T-helper 2 cell treated with Interferon-gamma antibody and Interleukin-4, amounts not matched to agents 5 μg/mL and 100 μg/mL, for 36 hours (primary cell): ENCODE results near the gene KLHL29.

Experiments used
- DNase-seq: peaks from one replicate; pipeline ENCODE4 v3.0.0; 2021; ENCODE audit warnings: low spot score
- H3K27ac Mint-ChIP-seq: one replicate; pipeline ENCODE4 v1.8.0; 2021; ENCODE audit warnings: mild to moderate bottlenecking, mixed read lengths
- H3K27me3 Mint-ChIP-seq: one replicate; pipeline ENCODE4 v1.8.0; 2021; ENCODE audit warnings: low read depth, mixed read lengths
- H3K36me3 Mint-ChIP-seq: one replicate; pipeline ENCODE4 v1.8.0; 2021; ENCODE audit warnings: low read depth, mixed read lengths
- H3K4me1 Mint-ChIP-seq: one replicate; pipeline ENCODE4 v1.8.0; 2021; ENCODE audit warnings: low read depth, mixed read lengths
- H3K4me3 Mint-ChIP-seq: one replicate; pipeline ENCODE4 v1.8.0; 2022; ENCODE audit warnings: mild to moderate bottlenecking, moderate library complexity, mixed read lengths
- H3K9me3 Mint-ChIP-seq: one replicate; pipeline ENCODE4 v1.8.0; 2021; ENCODE audit warnings: mixed read lengths

Gene KLHL29

GRCh38 chr2:23528690-23529089 is 143.7 kb downstream of the KLHL29 start:
- Mint-ChIP-seq H3K36me3 (peaks cover 2% of the 10 kb centered on the region), H3K27me3 (no peaks in the 10 kb centered on the region), H3K9me3 (no peaks in the 10 kb centered on the region), H3K4me3 (no peak overlapping the region), H3K27ac (no peak overlapping the region), H3K4me1 (peaks cover 28% of the 10 kb centered on the region)
- DNase-seq, result no peak

DNA sequence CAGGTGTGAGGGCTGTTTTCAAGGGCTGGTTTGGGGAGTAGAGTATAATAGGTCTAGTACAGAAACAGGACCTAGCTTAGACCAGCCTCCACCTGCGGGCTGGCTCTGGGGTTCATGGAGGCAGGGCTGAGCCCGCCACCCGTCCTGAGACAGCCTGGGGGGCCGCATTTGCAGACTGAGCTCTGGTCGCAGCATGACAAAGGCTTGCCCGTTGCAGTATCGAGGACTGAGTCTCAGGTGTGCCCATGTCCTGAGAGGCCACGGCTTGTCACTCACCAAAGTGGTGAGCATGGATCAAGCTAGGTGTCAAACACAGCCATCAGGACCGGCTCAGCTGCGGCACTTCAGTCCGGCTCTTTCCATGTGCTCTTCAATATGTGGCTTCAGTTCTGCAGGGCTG is 144.7 kb downstream of the KLHL29 start:
- no peak overlapping the region for H3K27ac Mint-ChIP-seq
- H3K36me3 Mint-ChIP-seq, result peaks cover 2% of the 10 kb centered on the region
- no peaks in the 10 kb centered on the region for H3K27me3 Mint-ChIP-seq
- no peaks in the 10 kb centered on the region for H3K9me3 Mint-ChIP-seq
- H3K4me3 Mint-ChIP-seq, result no peak overlapping the region
- peaks cover 32% of the 10 kb centered on the region for H3K4me1 Mint-ChIP-seq
- DNase-seq, result no peak

GRCh38 chr2:23530206-23530908 is 145.4 kb downstream of the KLHL29 start:
- no peaks in the 10 kb centered on the region for H3K27me3 Mint-ChIP-seq
- H3K9me3 Mint-ChIP-seq, result no peaks in the 10 kb centered on the region
- peaks cover 2% of the 10 kb centered on the region for H3K36me3 Mint-ChIP-seq

GRCh38 chr2:23530909-23531276 is 145.9 kb downstream of the KLHL29 start:
- no peak for DNase-seq
- H3K9me3 Mint-ChIP-seq, result no peaks in the 10 kb centered on the region
- peaks cover 34% of the 10 kb centered on the region for H3K4me1 Mint-ChIP-seq
- peaks cover 2% of the 10 kb centered on the region for H3K36me3 Mint-ChIP-seq
- no peak overlapping the region for H3K4me3 Mint-ChIP-seq
- no peaks in the 10 kb centered on the region for H3K27me3 Mint-ChIP-seq
- H3K27ac Mint-ChIP-seq, result no peak overlapping the region

More at GRCh38 chr2:23530206-23530908, 145.4 kb downstream of the KLHL29 start:
- Mint-ChIP-seq H3K4me3 (no peak overlapping the region), H3K27ac (no peak overlapping the region), H3K4me1 (peaks cover 32% of the 10 kb centered on the region)
- DNase-seq, result no peak

- Mint-ChIP-seq H3K4me3 (no peak overlapping the region), H3K4me1 (peaks cover 31% of the 10 kb centered on the region), H3K27ac (no peak overlapping the region), H3K9me3 (no peaks in the 10 kb centered on the region), H3K36me3 (peaks cover 2% of the 10 kb centered on the region), H3K27me3 (no peaks in the 10 kb centered on the region)
- DNase-seq, result no peak
Observed at GRCh38 chr2:23531280-23531679, 146.3 kb downstream of the KLHL29 start.

GRCh38 chr2:23531881-23532280 is 146.9 kb downstream of the KLHL29 start:
- H3K4me3 Mint-ChIP-seq, result peak overlapping the region; percentile 91
- H3K27me3 Mint-ChIP-seq, result no peaks in the 10 kb centered on the region
- no peaks in the 10 kb centered on the region for H3K9me3 Mint-ChIP-seq
- DNase-seq, result no peak
- peaks cover 2% of the 10 kb centered on the region for H3K36me3 Mint-ChIP-seq
- H3K27ac Mint-ChIP-seq, result no peak overlapping the region
- H3K4me1 Mint-ChIP-seq, result peaks cover 31% of the 10 kb centered on the region

DNA sequence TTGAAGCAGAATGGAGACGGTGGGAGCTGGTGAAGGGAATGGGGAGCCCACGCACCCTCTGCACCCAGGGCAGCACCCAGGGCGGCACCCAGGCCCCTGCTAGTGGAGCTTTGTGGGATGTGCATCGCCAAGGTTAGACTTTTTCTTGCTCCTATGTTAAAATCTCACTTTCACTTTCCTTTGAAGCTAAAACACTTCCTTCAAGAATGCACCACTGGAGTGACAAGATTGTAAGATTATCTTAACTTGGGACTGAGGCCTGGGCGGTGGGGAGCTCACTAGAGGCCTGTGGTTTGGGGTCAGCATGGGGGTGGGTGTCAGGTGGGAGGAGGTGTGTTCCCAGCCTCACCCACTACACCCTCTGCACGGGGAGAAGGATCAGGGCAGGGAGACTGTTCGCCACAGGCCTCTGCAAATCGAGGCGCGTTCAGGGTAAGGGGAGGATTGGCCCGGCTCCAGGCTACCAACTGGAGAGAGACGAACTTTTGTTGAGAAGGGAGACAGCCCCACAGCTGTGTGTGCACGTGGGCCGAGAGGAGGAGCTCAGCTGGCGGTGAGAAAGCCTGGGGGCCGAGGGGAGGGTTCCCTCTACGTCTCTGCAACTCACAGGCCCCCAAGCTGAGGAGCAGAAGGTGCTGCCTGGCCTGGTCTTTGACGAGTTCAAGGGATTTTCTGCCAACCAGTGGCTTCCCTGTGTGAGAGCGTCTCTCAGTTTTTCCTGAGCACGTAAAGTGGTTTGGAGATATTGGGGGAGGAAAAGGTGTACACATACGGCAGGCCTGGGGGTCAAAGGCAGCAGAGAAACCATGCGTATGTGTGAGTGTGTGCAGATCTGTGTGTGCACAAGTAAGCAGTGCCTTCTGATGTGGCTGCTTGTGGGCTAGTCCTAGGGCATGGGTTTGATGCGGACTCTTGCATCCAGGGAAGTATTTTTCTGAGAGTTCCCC is 147.7 kb downstream of the KLHL29 start:
- peak; percentile 37 for DNase-seq
- H3K9me3 Mint-ChIP-seq, result no peaks in the 10 kb centered on the region
- H3K36me3 Mint-ChIP-seq, result peaks cover 2% of the 10 kb centered on the region
- peak overlapping the region; percentile 91 for H3K4me3 Mint-ChIP-seq
- peaks cover 33% of the 10 kb centered on the region for H3K4me1 Mint-ChIP-seq
- peak overlapping the region; percentile 92 for H3K27ac Mint-ChIP-seq
- no peaks in the 10 kb centered on the region for H3K27me3 Mint-ChIP-seq

DNA sequence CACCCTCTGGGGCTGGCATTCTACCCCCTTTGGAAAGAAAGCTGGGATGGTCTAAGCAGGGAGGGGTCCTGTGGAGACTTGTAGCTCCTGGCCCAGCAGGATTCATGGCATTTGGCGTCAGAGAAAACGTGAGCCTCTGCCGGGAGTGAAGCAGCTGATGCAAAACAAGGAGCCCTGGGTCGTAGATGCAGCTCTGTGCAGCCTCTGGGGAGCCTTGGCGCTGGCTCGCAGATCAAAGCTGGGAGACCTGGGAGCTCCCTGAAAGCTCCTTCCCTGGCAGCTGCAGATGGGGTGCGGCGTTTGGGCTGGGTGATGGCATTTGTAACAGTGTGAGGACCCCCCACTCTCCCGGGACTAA is 148.3 kb downstream of the KLHL29 start:
- Mint-ChIP-seq H3K9me3 (no peaks in the 10 kb centered on the region), H3K36me3 (peaks cover 2% of the 10 kb centered on the region), H3K4me3 (peak overlapping the region; percentile 91), H3K27me3 (no peaks in the 10 kb centered on the region), H3K27ac (peak overlapping the region; percentile 92), H3K4me1 (peaks cover 33% of the 10 kb centered on the region)
- no peak for DNase-seq

GRCh38 chr2:23534771-23535170 is 149.8 kb downstream of the KLHL29 start:
- H3K4me3 Mint-ChIP-seq, result no peak overlapping the region
- no peaks in the 10 kb centered on the region for H3K9me3 Mint-ChIP-seq
- no peak for DNase-seq
- no peaks in the 10 kb centered on the region for H3K27me3 Mint-ChIP-seq
- H3K27ac Mint-ChIP-seq, result no peak overlapping the region
- H3K36me3 Mint-ChIP-seq, result peaks cover 2% of the 10 kb centered on the region
- peaks cover 33% of the 10 kb centered on the region for H3K4me1 Mint-ChIP-seq

DNA sequence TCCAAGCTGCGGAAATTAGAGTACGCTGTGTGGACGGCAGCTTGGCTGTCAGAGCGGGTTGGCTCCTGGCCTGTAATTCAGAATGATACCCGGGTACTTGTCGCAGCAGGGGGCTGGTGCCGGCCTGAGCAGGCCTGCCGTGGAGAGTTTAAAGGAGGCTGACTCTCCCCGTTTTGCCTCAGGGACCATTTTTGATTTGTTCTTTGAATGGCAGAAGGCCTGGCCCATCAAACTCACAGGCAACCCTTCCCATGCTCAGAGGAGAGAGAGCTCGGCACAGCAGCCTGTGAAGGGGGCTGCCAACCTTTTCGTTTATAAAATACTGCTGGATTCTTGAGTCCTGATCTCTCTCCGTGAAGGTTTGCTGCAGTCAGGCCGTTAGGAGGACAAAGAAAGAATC is 151.3 kb downstream of the KLHL29 start:
- Mint-ChIP-seq H3K27ac (no peak overlapping the region), H3K4me3 (no peak overlapping the region), H3K36me3 (peaks cover 2% of the 10 kb centered on the region), H3K4me1 (peaks cover 29% of the 10 kb centered on the region), H3K27me3 (no peaks in the 10 kb centered on the region), H3K9me3 (no peaks in the 10 kb centered on the region)
- no peak for DNase-seq

GRCh38 chr2:23537991-23538390 is 153.0 kb downstream of the KLHL29 start:
- H3K4me1 Mint-ChIP-seq, result peaks cover 14% of the 10 kb centered on the region

DNA sequence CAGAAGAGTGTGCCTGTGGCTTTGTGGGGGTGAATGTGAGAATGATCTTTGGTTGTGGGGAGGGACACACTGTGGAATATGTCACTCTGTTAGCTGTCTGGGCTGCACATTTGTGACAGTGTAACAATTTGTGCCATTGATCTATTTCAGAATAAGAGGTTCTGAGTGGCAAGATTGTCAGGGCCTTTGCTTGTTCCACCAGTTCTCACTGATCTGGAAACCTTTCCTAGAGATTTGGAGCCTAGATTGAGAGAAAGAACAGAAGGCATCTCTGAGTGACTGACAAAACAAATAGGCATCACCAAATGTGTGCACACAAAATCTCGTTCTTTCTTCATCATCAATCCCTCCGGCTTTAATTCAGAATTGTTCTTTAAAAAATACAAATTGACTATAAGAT is 153.6 kb downstream of the KLHL29 start:
- Mint-ChIP-seq H3K9me3 (no peaks in the 10 kb centered on the region), H3K4me1 (peaks cover 9% of the 10 kb centered on the region), H3K27ac (no peak overlapping the region), H3K4me3 (no peak overlapping the region), H3K27me3 (no peaks in the 10 kb centered on the region), H3K36me3 (no peaks in the 10 kb centered on the region)
- DNase-seq, result no peak

More at GRCh38 chr2:23537991-23538390, 153.0 kb downstream of the KLHL29 start:
- Mint-ChIP-seq H3K9me3 (no peaks in the 10 kb centered on the region), H3K4me3 (no peak overlapping the region), H3K27ac (no peak overlapping the region), H3K36me3 (no peaks in the 10 kb centered on the region), H3K27me3 (no peaks in the 10 kb centered on the region)
- no peak for DNase-seq

- H3K36me3 Mint-ChIP-seq, result no peaks in the 10 kb centered on the region
- H3K4me1 Mint-ChIP-seq, result peaks cover 2% of the 10 kb centered on the region
- H3K4me3 Mint-ChIP-seq, result no peak overlapping the region
- H3K27me3 Mint-ChIP-seq, result no peaks in the 10 kb centered on the region
- H3K27ac Mint-ChIP-seq, result no peak overlapping the region
- no peaks in the 10 kb centered on the region for H3K9me3 Mint-ChIP-seq
- DNase-seq, result no peak
Observed at GRCh38 chr2:23540804-23541360, 155.9 kb downstream of the KLHL29 start.
